Activated naive CD4-positive, alpha-beta T cell treated with anti-CD3 and anti-CD28 coated beads, Interleukin-2, amount 50 U/mL, for 72 hours (primary cell): Measurements from ENCODE around the gene ADCY5. TPM values are rescaled to one million over a fixed set of nuclear protein-coding genes. Genes with fewer than 3 reads are reported as not detected.

Source experiments
- ATAC-seq, 2 donors: fragments of 150-1000 bp; cut with Tn5 transposase; 2 replicates each; pipeline ENCODE4 v1.10.0; 2021; ENCODE audit warnings: mild to moderate bottlenecking in 2 of 2, moderate library complexity in 2 of 2
- DNase-seq, 2 donors: peaks; one replicate each; pipeline ENCODE4 v3.0.0; 2021 to 2022; ENCODE audit warnings: low spot score in 2 of 2
- H3K27ac Mint-ChIP-seq, 2 donors: one replicate each; pipeline ENCODE4 v1.8.0; 2022; ENCODE audit warnings: mild to moderate bottlenecking in 2 of 2, mixed read lengths in 2 of 2
- H3K36me3 Mint-ChIP-seq, 2 donors: one replicate each; pipeline ENCODE4 v1.8.0; 2022; ENCODE audit warnings: mixed read lengths in 2 of 2
- H3K9me3 Mint-ChIP-seq, 2 donors: one replicate each; pipeline ENCODE4 v1.8.0; 2022; ENCODE audit warnings: mixed read lengths in 2 of 2
- total RNA-seq, 2 donors: library from RNA; stranded (reverse); gene quantifications; one replicate each; pipeline ENCODE4 v1.2.3, GENCODE V29; 2022

Gene ADCY5
- total RNA-seq, 2 donors from 2014 or later = not detected

GRCh38 chr3:123404391-123404790 lies 44.5 kb downstream of the ADCY5 start:
- Mint-ChIP-seq H3K9me3 (no peaks in the 10 kb centered on the region), H3K27ac (peak overlapping the region in 1 of 2 donors; percentile 62)
- ATAC-seq = no peak

GRCh38 chr3:123401836-123402530 lies 46.9 kb downstream of the ADCY5 start:
- ATAC-seq (no peak), DNase-seq (no peak)
- H3K9me3 Mint-ChIP-seq = no peaks in the 10 kb centered on the region
- H3K36me3 Mint-ChIP-seq = no peaks in the 10 kb centered on the region
- peak overlapping the region in 1 of 2 donors; percentile 66 for H3K27ac Mint-ChIP-seq

More at GRCh38 chr3:123404391-123404790, 44.5 kb downstream of the ADCY5 start:
- no peaks in the 10 kb centered on the region for H3K36me3 Mint-ChIP-seq
- DNase-seq = no peak

- DNase-seq = no peak
- no peaks in the 10 kb centered on the region for H3K9me3 Mint-ChIP-seq
- no peak for ATAC-seq
- no peaks in the 10 kb centered on the region for H3K36me3 Mint-ChIP-seq
- no peak overlapping the region for H3K27ac Mint-ChIP-seq
These were observed 48.7 kb downstream of the ADCY5 start for GRCh38 chr3:123400169-123400568.

- DNase-seq (no peak), ATAC-seq (no peak)
- no peak overlapping the region for H3K27ac Mint-ChIP-seq
- no peaks in the 10 kb centered on the region for H3K36me3 Mint-ChIP-seq
- H3K9me3 Mint-ChIP-seq = no peaks in the 10 kb centered on the region
These were observed 49.2 kb downstream of the ADCY5 start for GRCh38 chr3:123399653-123400052.

- Mint-ChIP-seq H3K36me3 (no peaks in the 10 kb centered on the region), H3K9me3 (no peaks in the 10 kb centered on the region), H3K27ac (no peak overlapping the region)
- DNase-seq (no peak), ATAC-seq (no peak)
These were observed 50.7 kb downstream of the ADCY5 start for GRCh38 chr3:123397921-123398785.

- no peak for ATAC-seq
- no peak for DNase-seq
- Mint-ChIP-seq H3K9me3 (no peaks in the 10 kb centered on the region), H3K27ac (no peak overlapping the region), H3K36me3 (no peaks in the 10 kb centered on the region)
These were observed 51.8 kb downstream of the ADCY5 start for GRCh38 chr3:123397050-123397590.

GRCh38 chr3:123396171-123397049 lies 52.5 kb downstream of the ADCY5 start:
- DNase-seq = no peak
- ATAC-seq = no peak
- Mint-ChIP-seq H3K36me3 (no peaks in the 10 kb centered on the region), H3K27ac (no peak overlapping the region), H3K9me3 (no peaks in the 10 kb centered on the region)

- H3K27ac Mint-ChIP-seq = no peak overlapping the region
- H3K36me3 Mint-ChIP-seq = no peaks in the 10 kb centered on the region
- no peaks in the 10 kb centered on the region for H3K9me3 Mint-ChIP-seq
- ATAC-seq (no peak), DNase-seq (no peak)
These were observed 53.7 kb downstream of the ADCY5 start for GRCh38 chr3:123395235-123395634.

GRCh38 chr3:123394391-123395020 lies 54.4 kb downstream of the ADCY5 start:
- H3K27ac Mint-ChIP-seq = no peak overlapping the region
- DNase-seq (no peak), ATAC-seq (no peak)
- H3K36me3 Mint-ChIP-seq = no peaks in the 10 kb centered on the region
- no peaks in the 10 kb centered on the region for H3K9me3 Mint-ChIP-seq

GRCh38 chr3:123392871-123393620 lies 55.8 kb downstream of the ADCY5 start:
- ATAC-seq (no peak), DNase-seq (no peak)
- no peaks in the 10 kb centered on the region for H3K36me3 Mint-ChIP-seq
- H3K9me3 Mint-ChIP-seq = no peaks in the 10 kb centered on the region
- H3K27ac Mint-ChIP-seq = peak overlapping the region in 1 of 2 donors; percentile 29

GRCh38 chr3:123392368-123392767 lies 56.5 kb downstream of the ADCY5 start:
- H3K36me3 Mint-ChIP-seq = no peaks in the 10 kb centered on the region
- H3K9me3 Mint-ChIP-seq = no peaks in the 10 kb centered on the region
- H3K27ac Mint-ChIP-seq = no peak overlapping the region
- no peak for ATAC-seq
- no peak for DNase-seq

GRCh38 chr3:123390865-123391600 lies 57.9 kb downstream of the ADCY5 start:
- Mint-ChIP-seq H3K36me3 (no peaks in the 10 kb centered on the region), H3K27ac (no peak overlapping the region), H3K9me3 (no peaks in the 10 kb centered on the region)
- DNase-seq = no peak
- ATAC-seq = no peak

- ATAC-seq = no peak
- no peaks in the 10 kb centered on the region for H3K9me3 Mint-ChIP-seq
These were observed 59.3 kb downstream of the ADCY5 start for GRCh38 chr3:123389628-123389918.

GRCh38 chr3:123388811-123389627 lies 59.9 kb downstream of the ADCY5 start:
- no peaks in the 10 kb centered on the region for H3K36me3 Mint-ChIP-seq

More at GRCh38 chr3:123389628-123389918, 59.3 kb downstream of the ADCY5 start:
- DNase-seq = no peak
- Mint-ChIP-seq H3K27ac (no peak overlapping the region), H3K36me3 (no peaks in the 10 kb centered on the region)

More at GRCh38 chr3:123388811-123389627, 59.9 kb downstream of the ADCY5 start:
- DNase-seq = no peak
- H3K9me3 Mint-ChIP-seq = no peaks in the 10 kb centered on the region
- no peak for ATAC-seq
- no peak overlapping the region for H3K27ac Mint-ChIP-seq
